ENCODE measurements around the gene UBB.

GRCh38 chr17:16419074-16419928 is 38.4 kb downstream of the UBB start:
- no peak for TF ChIP-seq CTCF (IDR thresholded peaks at IDR 0.05; ENCODE audit: insufficient read depth, low read length)
- no peak for TF ChIP-seq POLR2AphosphoS5 (IDR thresholded peaks at IDR 0.05; ENCODE audit: low read depth)
- TF ChIP-seq, protein P1, sequence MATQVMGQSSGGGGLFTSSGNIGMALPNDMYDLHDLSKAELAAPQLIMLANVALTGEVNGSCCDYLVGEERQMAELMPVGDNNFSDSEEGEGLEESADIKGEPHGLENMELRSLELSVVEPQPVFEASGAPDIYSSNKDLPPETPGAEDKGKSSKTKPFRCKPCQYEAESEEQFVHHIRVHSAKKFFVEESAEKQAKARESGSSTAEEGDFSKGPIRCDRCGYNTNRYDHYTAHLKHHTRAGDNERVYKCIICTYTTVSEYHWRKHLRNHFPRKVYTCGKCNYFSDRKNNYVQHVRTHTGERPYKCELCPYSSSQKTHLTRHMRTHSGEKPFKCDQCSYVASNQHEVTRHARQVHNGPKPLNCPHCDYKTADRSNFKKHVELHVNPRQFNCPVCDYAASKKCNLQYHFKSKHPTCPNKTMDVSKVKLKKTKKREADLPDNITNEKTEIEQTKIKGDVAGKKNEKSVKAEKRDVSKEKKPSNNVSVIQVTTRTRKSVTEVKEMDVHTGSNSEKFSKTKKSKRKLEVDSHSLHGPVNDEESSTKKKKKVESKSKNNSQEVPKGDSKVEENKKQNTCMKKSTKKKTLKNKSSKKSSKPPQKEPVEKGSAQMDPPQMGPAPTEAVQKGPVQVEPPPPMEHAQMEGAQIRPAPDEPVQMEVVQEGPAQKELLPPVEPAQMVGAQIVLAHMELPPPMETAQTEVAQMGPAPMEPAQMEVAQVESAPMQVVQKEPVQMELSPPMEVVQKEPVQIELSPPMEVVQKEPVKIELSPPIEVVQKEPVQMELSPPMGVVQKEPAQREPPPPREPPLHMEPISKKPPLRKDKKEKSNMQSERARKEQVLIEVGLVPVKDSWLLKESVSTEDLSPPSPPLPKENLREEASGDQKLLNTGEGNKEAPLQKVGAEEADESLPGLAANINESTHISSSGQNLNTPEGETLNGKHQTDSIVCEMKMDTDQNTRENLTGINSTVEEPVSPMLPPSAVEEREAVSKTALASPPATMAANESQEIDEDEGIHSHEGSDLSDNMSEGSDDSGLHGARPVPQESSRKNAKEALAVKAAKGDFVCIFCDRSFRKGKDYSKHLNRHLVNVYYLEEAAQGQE (IDR thresholded peaks at IDR 0.05; ENCODE audit: insufficient replicate concordance, low read depth), result no peak
- TF ChIP-seq GABPA (IDR thresholded peaks at IDR 0.05; ENCODE audit: low read depth), result no peak
- no peak for TF ChIP-seq SPI1 (IDR thresholded peaks at IDR 0.05; ENCODE audit: borderline replicate concordance, low read depth)
